Measurements from ENCODE around the gene NAT14.

GRCh38 chr19:55444646-55445045 lies 40.3 kb upstream of the NAT14 start:
- TF ChIP-seq CTCF (IDR thresholded peaks at IDR 0.05) (no peak), POLR2AphosphoS5 (IDR thresholded peaks at IDR 0.05; ENCODE audit: insufficient read depth in 1 of 2, low read depth in 1 of 2) (no peak)
